ENCODE measurements around the gene LANCL2.

DNA sequence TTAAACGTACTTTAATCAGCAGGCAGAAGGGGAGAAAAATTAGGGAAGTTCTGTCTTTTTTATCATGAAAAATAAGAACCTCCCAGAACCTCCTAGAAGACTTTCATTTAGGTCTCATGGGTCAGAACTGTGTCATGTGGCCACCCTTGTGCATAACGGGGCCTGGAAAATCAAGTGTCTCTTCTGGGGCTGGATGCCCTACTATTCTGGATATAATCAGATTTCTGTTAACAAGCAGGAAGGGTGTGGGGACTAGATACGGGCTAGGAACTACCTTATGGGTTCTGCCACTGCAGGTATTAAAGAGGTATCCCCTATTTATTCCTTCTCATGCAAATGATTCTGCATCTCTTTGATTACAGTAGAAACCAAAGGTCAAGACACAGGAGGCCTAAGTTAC, 14.1 kb downstream of the LANCL2 start:
- TF ChIP-seq EZH2 (IDR thresholded peaks at IDR 0.05; ENCODE audit: borderline replicate concordance, low read depth, low read length, severe bottlenecking) = no peak
- TF ChIP-seq, protein P1, sequence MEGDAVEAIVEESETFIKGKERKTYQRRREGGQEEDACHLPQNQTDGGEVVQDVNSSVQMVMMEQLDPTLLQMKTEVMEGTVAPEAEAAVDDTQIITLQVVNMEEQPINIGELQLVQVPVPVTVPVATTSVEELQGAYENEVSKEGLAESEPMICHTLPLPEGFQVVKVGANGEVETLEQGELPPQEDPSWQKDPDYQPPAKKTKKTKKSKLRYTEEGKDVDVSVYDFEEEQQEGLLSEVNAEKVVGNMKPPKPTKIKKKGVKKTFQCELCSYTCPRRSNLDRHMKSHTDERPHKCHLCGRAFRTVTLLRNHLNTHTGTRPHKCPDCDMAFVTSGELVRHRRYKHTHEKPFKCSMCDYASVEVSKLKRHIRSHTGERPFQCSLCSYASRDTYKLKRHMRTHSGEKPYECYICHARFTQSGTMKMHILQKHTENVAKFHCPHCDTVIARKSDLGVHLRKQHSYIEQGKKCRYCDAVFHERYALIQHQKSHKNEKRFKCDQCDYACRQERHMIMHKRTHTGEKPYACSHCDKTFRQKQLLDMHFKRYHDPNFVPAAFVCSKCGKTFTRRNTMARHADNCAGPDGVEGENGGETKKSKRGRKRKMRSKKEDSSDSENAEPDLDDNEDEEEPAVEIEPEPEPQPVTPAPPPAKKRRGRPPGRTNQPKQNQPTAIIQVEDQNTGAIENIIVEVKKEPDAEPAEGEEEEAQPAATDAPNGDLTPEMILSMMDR (IDR thresholded peaks at IDR 0.05; ENCODE audit: borderline replicate concordance, extremely low read depth, low read length, poor library complexity, severe bottlenecking) = no peak

All from DND-41 (cell line).